Endothelial cell of umbilical vein (primary cell): ENCODE results near the gene AGBL5.

Source experiments
- EZH2 ChIP-seq: IDR thresholded peaks from 2 replicates; pipeline ENCODE4 v1.6.1; 2012; ENCODE audit warnings: borderline replicate concordance, low read depth, mild to moderate bottlenecking, moderate library complexity, low read length, inconsistent platforms; ENCODE audit not compliant: severe bottlenecking
- FOS ChIP-seq: IDR thresholded peaks from 2 replicates; pipeline ENCODE4 v1.6.1; 2011; ENCODE audit warnings: mild to moderate bottlenecking, low read length, moderate library complexity, borderline replicate concordance; ENCODE audit not compliant: insufficient read depth
- POLR2AphosphoS5 ChIP-seq: IDR thresholded peaks from 2 replicates; pipeline ENCODE4 v1.6.1; 2012; ENCODE audit warnings: low read depth, mild to moderate bottlenecking, control low read depth, low read length, moderate library complexity; ENCODE audit not compliant: insufficient read depth
- TF ChIP-seq, protein P1 (sequence below), 2 donors: IDR thresholded peaks; 1 replicate in 1 of 2; 2 replicates in 1 of 2; pipeline ENCODE4 v1.5.1; 2011; ENCODE audit warnings: low read length in 2 of 2, mild to moderate bottlenecking in 2 of 2, moderate library complexity in 2 of 2, control low read depth in 1 of 2, inconsistent platforms in 1 of 2, low read depth in 1 of 2; ENCODE audit not compliant: insufficient read depth in 1 of 2; ENCODE audit errors: extremely low read depth in 1 of 2

DNA sequence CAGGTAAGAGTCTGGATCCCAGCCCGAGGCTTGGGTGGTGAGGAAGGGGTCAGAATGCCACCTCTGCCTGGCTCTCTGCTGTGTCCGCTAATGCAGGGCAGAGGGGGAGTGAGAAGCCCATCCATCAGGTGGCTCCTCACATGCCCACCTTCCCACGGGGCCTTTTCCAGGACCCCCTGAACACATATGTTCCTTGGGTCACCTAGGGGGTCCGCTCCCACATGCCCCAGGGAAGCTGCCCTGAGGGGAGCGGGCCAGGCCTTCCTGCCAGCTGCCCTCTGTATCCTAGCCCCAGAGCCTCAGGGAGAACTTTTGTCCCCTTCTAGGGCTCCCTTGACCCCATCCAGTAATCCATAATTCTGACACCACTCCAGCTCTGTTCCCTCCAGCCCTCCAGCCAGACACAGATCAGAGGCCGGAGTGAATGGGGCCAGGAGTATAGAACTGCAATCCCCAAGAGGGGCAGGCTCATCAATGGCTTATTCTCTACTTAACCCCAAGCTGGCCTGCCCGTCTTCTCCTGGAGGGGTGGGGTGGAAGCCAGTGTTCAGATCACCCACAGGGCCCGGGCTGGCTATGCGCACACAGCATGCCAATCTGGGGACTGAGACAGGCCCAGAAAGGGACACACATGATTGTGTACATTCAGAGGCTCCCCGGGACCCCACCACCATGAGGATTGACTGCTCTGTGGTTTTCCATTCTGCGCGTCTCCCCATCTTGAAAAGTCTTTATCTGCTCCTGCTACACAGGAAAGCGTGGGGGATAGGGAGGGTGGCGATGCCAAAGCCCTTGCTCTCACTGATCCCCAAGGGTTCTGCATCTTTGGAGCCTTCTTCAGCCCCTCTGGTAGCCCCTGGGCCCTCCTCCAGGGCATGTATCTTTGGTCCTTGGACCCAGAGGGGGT lies 28.0 kb downstream of the AGBL5 start:
- TF ChIP-seq, protein P1, sequence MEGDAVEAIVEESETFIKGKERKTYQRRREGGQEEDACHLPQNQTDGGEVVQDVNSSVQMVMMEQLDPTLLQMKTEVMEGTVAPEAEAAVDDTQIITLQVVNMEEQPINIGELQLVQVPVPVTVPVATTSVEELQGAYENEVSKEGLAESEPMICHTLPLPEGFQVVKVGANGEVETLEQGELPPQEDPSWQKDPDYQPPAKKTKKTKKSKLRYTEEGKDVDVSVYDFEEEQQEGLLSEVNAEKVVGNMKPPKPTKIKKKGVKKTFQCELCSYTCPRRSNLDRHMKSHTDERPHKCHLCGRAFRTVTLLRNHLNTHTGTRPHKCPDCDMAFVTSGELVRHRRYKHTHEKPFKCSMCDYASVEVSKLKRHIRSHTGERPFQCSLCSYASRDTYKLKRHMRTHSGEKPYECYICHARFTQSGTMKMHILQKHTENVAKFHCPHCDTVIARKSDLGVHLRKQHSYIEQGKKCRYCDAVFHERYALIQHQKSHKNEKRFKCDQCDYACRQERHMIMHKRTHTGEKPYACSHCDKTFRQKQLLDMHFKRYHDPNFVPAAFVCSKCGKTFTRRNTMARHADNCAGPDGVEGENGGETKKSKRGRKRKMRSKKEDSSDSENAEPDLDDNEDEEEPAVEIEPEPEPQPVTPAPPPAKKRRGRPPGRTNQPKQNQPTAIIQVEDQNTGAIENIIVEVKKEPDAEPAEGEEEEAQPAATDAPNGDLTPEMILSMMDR (IDR thresholded peaks at IDR 0.05; ENCODE audit: extremely low read depth in 1 of 2, insufficient read depth in 1 of 2, low read depth in 1 of 2, low read length in 2 of 2), result no peak
- TF ChIP-seq FOS (no peak), POLR2AphosphoS5 (no peak), EZH2 (no peak)
